Measurements from ENCODE around the gene DLG4. TPM values are rescaled to one million over a fixed set of nuclear protein-coding genes. Genes with fewer than 3 reads are reported as not detected.

The DLG4 gene
- total and polyA plus RNA-seq, 3 donors from 2014 or later: 26.3 to 49.8 (median 45.9) TPM

- peak; percentile 54 for DNase-seq
- Histone ChIP-seq H3K4me1 (peaks cover 38% of the 10 kb centered on the region), H3K27ac (peak overlapping the region; percentile 70 to 82), H3K9me3 (no peaks in the 10 kb centered on the region), H3K36me3 (ENCODE audit: low read depth, missing control alignments) (no peaks in the 10 kb centered on the region), H3K4me3 (peak overlapping the region; percentile 26 to 45), H3K27me3 (no peaks in the 10 kb centered on the region)
- intact Hi-C loops (cut with DNase I; ENCODE audit: low total_unique reads): no loop called here
- 11 to 25% methylated on average over 20 to 30 of the region's 32 CpGs for WGBS, 2 donors
- TF ChIP-seq POLR2A (IDR thresholded peaks at IDR 0.05) (no peak), CTCF (IDR thresholded peaks at IDR 0.05) (no peak)
Observed at GRCh38 chr17:7217113-7217987, 2.3 kb downstream of the DLG4 start.

- intact Hi-C loops (cut with DNase I; ENCODE audit: low total_unique reads): no loop called here
- no peak for DNase-seq
- Histone ChIP-seq H3K27ac (peak overlapping the region; percentile 70 to 82), H3K9me3 (no peaks in the 10 kb centered on the region), H3K4me3 (peak overlapping the region; percentile 26 to 45), H3K27me3 (no peaks in the 10 kb centered on the region), H3K36me3 (ENCODE audit: low read depth, missing control alignments) (no peaks in the 10 kb centered on the region), H3K4me1 (peaks cover 38% of the 10 kb centered on the region)
- 21 to 48% methylated on average over 7 of the region's 7 CpGs for WGBS, 2 donors
- no peak for TF ChIP-seq POLR2A (IDR thresholded peaks at IDR 0.05)
- no peak for TF ChIP-seq CTCF (IDR thresholded peaks at IDR 0.05)
Observed at GRCh38 chr17:7216242-7217112, 3.2 kb downstream of the DLG4 start.

- H3K27me3 ChIP-seq: no peaks in the 10 kb centered on the region
- no peak overlapping the region for H3K4me3 ChIP-seq
- H3K36me3 ChIP-seq (ENCODE audit: low read depth, missing control alignments): no peaks in the 10 kb centered on the region
- 32 to 40% methylated on average over 6 to 10 of the region's 10 CpGs for WGBS, 2 donors
- no peak overlapping the region for H3K27ac ChIP-seq
- intact Hi-C loops (cut with DNase I; ENCODE audit: low total_unique reads): no loop called here
- H3K4me1 ChIP-seq: peaks cover 33% of the 10 kb centered on the region
- no peaks in the 10 kb centered on the region for H3K9me3 ChIP-seq
- TF ChIP-seq CTCF (IDR thresholded peaks at IDR 0.05) (no peak), POLR2A (IDR thresholded peaks at IDR 0.05) (no peak)
- no peak for DNase-seq
Observed at GRCh38 chr17:7215652-7216180, 3.9 kb downstream of the DLG4 start.

GRCh38 chr17:7215136-7215638, 4.4 kb downstream of the DLG4 start:
- no peaks in the 10 kb centered on the region for H3K36me3 ChIP-seq (ENCODE audit: low read depth, missing control alignments)
- peaks cover 29% of the 10 kb centered on the region for H3K4me1 ChIP-seq
- 17 to 39% methylated on average over 6 to 9 of the region's 9 CpGs for whole genome bisulfite sequencing, 2 donors
- intact Hi-C loops (cut with DNase I; ENCODE audit: low total_unique reads): no loop called here
- DNase-seq: no peak
- peak overlapping the region in 1 of 2 donors; percentile 64 for H3K4me3 ChIP-seq
- no peaks in the 10 kb centered on the region for H3K27me3 ChIP-seq
- no peaks in the 10 kb centered on the region for H3K9me3 ChIP-seq
- peak overlapping the region; percentile 51 to 53 for H3K27ac ChIP-seq
- TF ChIP-seq CTCF (IDR thresholded peaks at IDR 0.05) (no peak), POLR2A (IDR thresholded peaks at IDR 0.05) (no peak)
